ENCODE measurements around the gene AMPD3.

GRCh38 chr11:10494636-10495463 lies 39.8 kb downstream of the AMPD3 start:
- TF ChIP-seq CTCF (IDR thresholded peaks at IDR 0.05; ENCODE audit: low read depth, low read length) (no peak), EZH2phosphoT487 (IDR thresholded peaks at IDR 0.05; ENCODE audit: low read depth) (no peak)
